Endothelial cell of umbilical vein (primary cell): ENCODE data around the gene MACROD2. TPM values are rescaled to one million over a fixed set of nuclear protein-coding genes. Genes with fewer than 3 reads are reported as not detected.

Experiments used
- BruUV-seq: library from RNA; stranded (reverse); fragments of 400-500 nt; replicated peaks from 2 replicates; lab custom pipeline; 2021; lab: Mats Ljungman, UMichigan
- CTCF ChIA-PET: fragments of 300-600, 350-600 bp; sonication (Branson Sonifier 250); formaldehyde crosslinking; loops from one replicate; lab custom pipeline; 2021; ENCODE audit warnings: antibody characterized with exemption, inconsistent platforms; lab: Charles Lee
- POLR2A ChIA-PET: fragments of 300-600, 350-600 bp; sonication (Branson Sonifier 250); formaldehyde crosslinking; loops from one replicate; lab custom pipeline; 2021; ENCODE audit warnings: antibody characterized with exemption, inconsistent platforms; lab: Charles Lee
- DNase-seq: peaks from one replicate; pipeline ENCODE4 v3.0.0-alpha.2; 2011; ENCODE audit warnings: low read depth, low spot score
- FAIRE-seq: peaks from 2 replicates; lab custom pipeline; 2011; peaks lifted over from hg19 to GRCh38; lab: Jason Lieb, UNC
- H2AFZ ChIP-seq: 2 replicates; pipeline ENCODE4 v1.6.0; 2012; ENCODE audit warnings: low read depth, low read length, control low read depth, inconsistent platforms
- H3K27ac ChIP-seq: 2 replicates; pipeline ENCODE4 v1.5.1; 2011; ENCODE audit warnings: low read depth, mild to moderate bottlenecking, control low read depth, low read length, moderate library complexity; ENCODE audit not compliant: insufficient read depth
- H3K27me3 ChIP-seq, 2 experiments: 2 replicates each; pipeline versions ENCODE4 v1.6.0 to v1.6.1; 2011; ENCODE audit warnings: low read length in 2 of 2, mixed read lengths in 1 of 2; ENCODE audit not compliant: control insufficient read depth in 2 of 2, insufficient read depth in 2 of 2
- H3K36me3 ChIP-seq, 2 experiments: 2 replicates in 1 of 2; 3 replicates in 1 of 2; pipeline ENCODE4 v1.5.1; 2011; ENCODE audit warnings: low read length in 2 of 2, mild to moderate bottlenecking in 1 of 2, moderate library complexity in 1 of 2; ENCODE audit not compliant: control insufficient read depth in 2 of 2, insufficient read depth in 2 of 2; ENCODE audit errors: extremely low read depth in 1 of 2
- H3K4me1 ChIP-seq: 3 replicates; pipeline ENCODE4 v1.5.1; 2011; ENCODE audit warnings: mild to moderate bottlenecking, low read length; ENCODE audit not compliant: control insufficient read depth, insufficient read depth; ENCODE audit errors: extremely low read depth
- H3K4me2 ChIP-seq: 2 replicates; pipeline ENCODE4 v1.6.1; 2011; ENCODE audit warnings: low read length, control low read depth, mixed read lengths; ENCODE audit not compliant: insufficient read depth
- H3K4me3 ChIP-seq, 3 experiments: fragments of 200-600 bp in 1 of 3; sonication (generic), shearing (Covaris generic) in 1 of 3; replicated peaks in 1 of 3; 2 replicates each; pipeline ENCODE4 v1.5.1; 2011 to 2016; ENCODE audit warnings: control low read depth in 3 of 3, low read length in 3 of 3, mild to moderate bottlenecking in 2 of 3, inconsistent platforms in 1 of 3, low read depth in 1 of 3, moderate library complexity in 1 of 3; ENCODE audit not compliant: insufficient read depth in 1 of 3
- H3K79me2 ChIP-seq: 2 replicates; pipeline ENCODE4 v1.6.0; 2012; ENCODE audit warnings: low read length, inconsistent platforms; ENCODE audit not compliant: control insufficient read depth, insufficient read depth
- H3K9ac ChIP-seq: replicated peaks from 2 replicates; pipeline ENCODE3; 2011; ENCODE audit warnings: low read length, control low read depth; ENCODE audit not compliant: insufficient read depth; ENCODE audit errors: extremely low read depth
- H3K9me1 ChIP-seq: replicated peaks from 3 replicates; pipeline ENCODE4 v1.6.0; 2011; ENCODE audit warnings: mild to moderate bottlenecking, low read length; ENCODE audit not compliant: control insufficient read depth, insufficient read depth; ENCODE audit errors: extremely low read depth
- H3K9me3 ChIP-seq: replicated peaks from 2 replicates; pipeline ENCODE4 v1.5.1; 2012; ENCODE audit warnings: low read length, inconsistent platforms; ENCODE audit not compliant: control insufficient read depth, insufficient read depth
- H4K20me1 ChIP-seq: replicated peaks from 2 replicates; pipeline ENCODE3; 2011; ENCODE audit warnings: mild to moderate bottlenecking, low read length; ENCODE audit not compliant: control insufficient read depth, insufficient read depth; ENCODE audit errors: extremely low read depth
- EZH2 ChIP-seq: IDR thresholded peaks from 2 replicates; pipeline ENCODE4 v1.6.1; 2012; ENCODE audit warnings: borderline replicate concordance, low read depth, mild to moderate bottlenecking, moderate library complexity, low read length, inconsistent platforms; ENCODE audit not compliant: severe bottlenecking
- FOS ChIP-seq: IDR thresholded peaks from 2 replicates; pipeline ENCODE4 v1.6.1; 2011; ENCODE audit warnings: mild to moderate bottlenecking, low read length, moderate library complexity, borderline replicate concordance; ENCODE audit not compliant: insufficient read depth
- GATA2 ChIP-seq: IDR thresholded peaks from 2 replicates; pipeline ENCODE4 v1.7.0; 2011; ENCODE audit warnings: low read depth, mild to moderate bottlenecking, moderate library complexity, mixed read lengths, low read length; ENCODE audit not compliant: insufficient read length, insufficient read depth
- JUN ChIP-seq: IDR thresholded peaks from 2 replicates; pipeline ENCODE4 v1.6.1; 2011; ENCODE audit warnings: borderline replicate concordance, low read depth; ENCODE audit not compliant: insufficient read length, insufficient read depth
- MAX ChIP-seq: IDR thresholded peaks from 2 replicates; pipeline ENCODE4 v1.6.1; 2011; ENCODE audit not compliant: insufficient read depth, insufficient read length
- MYC ChIP-seq: IDR thresholded peaks from one replicate; pipeline ENCODE4 v1.6.1; 2011; ENCODE audit warnings: mild to moderate bottlenecking, low read depth, low read length
- POLR2A ChIP-seq: IDR thresholded peaks from 2 replicates; pipeline ENCODE4 v1.6.1; 2012; ENCODE audit warnings: low read depth, mild to moderate bottlenecking, control low read depth, low read length
- POLR2AphosphoS5 ChIP-seq: IDR thresholded peaks from 2 replicates; pipeline ENCODE4 v1.6.1; 2012; ENCODE audit warnings: low read depth, mild to moderate bottlenecking, control low read depth, low read length, moderate library complexity; ENCODE audit not compliant: insufficient read depth
- dilution Hi-C: fragments of 300-500 bp; cut with MboI; formaldehyde crosslinking; loops from one replicate; pipeline ENCODE4 v1.15.0; 2019; ENCODE audit warnings: low sequenced_read_pairs; ENCODE audit not compliant: extremely low pct_ligation_motif_present
- intact Hi-C: fragments of 100-400 bp; cut with micrococcal nuclease; formaldehyde crosslinking; loops from one replicate; pipeline ENCODE4 v1.10.0; 2022
- polyA plus RNA-seq, 4 experiments: library from polyadenylated mRNA; depleted of rRNA in 3 of 4; stranded (reverse) in 3 of 4; unstranded in 1 of 4; fragments of >200 nt; gene quantifications; 2 replicates each; pipeline versions ENCODE4 v1.2.1 to v1.2.3, GENCODE V29; 2011 to 2012; ENCODE audit warnings: missing spikeins in 1 of 4
- total RNA-seq: library from RNA; stranded (reverse); gene quantifications from 2 replicates; pipeline ENCODE4 v1.2.3, GENCODE V29; 2021
- TF ChIP-seq, protein P1 (sequence below), 2 donors: IDR thresholded peaks; 1 replicate in 1 of 2; 2 replicates in 1 of 2; pipeline ENCODE4 v1.5.1; 2011; ENCODE audit warnings: low read length in 2 of 2, mild to moderate bottlenecking in 2 of 2, moderate library complexity in 2 of 2, control low read depth in 1 of 2, inconsistent platforms in 1 of 2, low read depth in 1 of 2; ENCODE audit not compliant: insufficient read depth in 1 of 2; ENCODE audit errors: extremely low read depth in 1 of 2

The MACROD2 gene
- total and polyA plus RNA-seq, 2 donors (not counting 3 experiments of a cell fraction or from before 2014, with no cell fraction given) = 0.11 to 0.73 TPM

DNA sequence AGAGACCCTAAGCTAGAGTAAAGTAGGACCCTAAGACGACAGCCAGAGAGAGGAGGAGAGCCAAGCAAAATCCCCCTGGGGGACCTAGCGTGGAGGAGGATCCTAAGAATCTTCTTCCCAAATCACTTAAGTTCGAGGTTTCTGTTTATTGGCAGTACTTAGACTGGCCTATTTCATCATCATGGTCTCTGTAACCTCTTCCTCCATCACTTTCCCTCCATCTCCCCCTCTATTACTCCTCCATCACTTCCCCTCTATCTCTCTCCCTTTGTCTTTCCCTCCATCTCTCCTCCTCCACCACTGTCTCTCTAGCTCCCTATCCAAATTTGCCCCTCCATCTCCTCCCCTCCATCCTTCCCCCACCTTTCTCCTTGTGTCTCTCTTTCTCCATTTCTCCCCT, 1175.7 kb downstream of the MACROD2 start:
- intact Hi-C loops (no loop called here), dilution Hi-C loops (no loop called here)
- TF ChIP-seq POLR2AphosphoS5 (no peak), JUN (no peak), EZH2 (no peak), FOS (no peak), GATA2 (no peak), MYC (no peak), POLR2A (no peak), MAX (no peak)
- TF ChIP-seq, protein P1, sequence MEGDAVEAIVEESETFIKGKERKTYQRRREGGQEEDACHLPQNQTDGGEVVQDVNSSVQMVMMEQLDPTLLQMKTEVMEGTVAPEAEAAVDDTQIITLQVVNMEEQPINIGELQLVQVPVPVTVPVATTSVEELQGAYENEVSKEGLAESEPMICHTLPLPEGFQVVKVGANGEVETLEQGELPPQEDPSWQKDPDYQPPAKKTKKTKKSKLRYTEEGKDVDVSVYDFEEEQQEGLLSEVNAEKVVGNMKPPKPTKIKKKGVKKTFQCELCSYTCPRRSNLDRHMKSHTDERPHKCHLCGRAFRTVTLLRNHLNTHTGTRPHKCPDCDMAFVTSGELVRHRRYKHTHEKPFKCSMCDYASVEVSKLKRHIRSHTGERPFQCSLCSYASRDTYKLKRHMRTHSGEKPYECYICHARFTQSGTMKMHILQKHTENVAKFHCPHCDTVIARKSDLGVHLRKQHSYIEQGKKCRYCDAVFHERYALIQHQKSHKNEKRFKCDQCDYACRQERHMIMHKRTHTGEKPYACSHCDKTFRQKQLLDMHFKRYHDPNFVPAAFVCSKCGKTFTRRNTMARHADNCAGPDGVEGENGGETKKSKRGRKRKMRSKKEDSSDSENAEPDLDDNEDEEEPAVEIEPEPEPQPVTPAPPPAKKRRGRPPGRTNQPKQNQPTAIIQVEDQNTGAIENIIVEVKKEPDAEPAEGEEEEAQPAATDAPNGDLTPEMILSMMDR (IDR thresholded peaks at IDR 0.05; ENCODE audit: extremely low read depth in 1 of 2, insufficient read depth in 1 of 2, low read depth in 1 of 2, low read length in 2 of 2) = no peak
- Histone ChIP-seq H3K9ac (no peak overlapping the region), H3K36me3 (no peaks in the 10 kb centered on the region), H2AFZ (no peak overlapping the region), H3K4me2 (no peak overlapping the region), H3K4me1 (no peaks in the 10 kb centered on the region), H3K27me3 (peaks cover 0 to 2% of the 10 kb centered on the region in 2 experiments), H3K9me1 (no peaks in the 10 kb centered on the region), H3K79me2 (no peaks in the 10 kb centered on the region), H3K9me3 (no peaks in the 10 kb centered on the region), H4K20me1 (no peaks in the 10 kb centered on the region), H3K27ac (no peak overlapping the region), H3K4me3 (no peak overlapping the region)
- no peak for DNase-seq
- BruUV-seq = no TSS peak
- ChIA-PET CTCF (interaction anchor here (0.8 kb wide), 1 partner anchor 323 kb away, joined by 3 read pairs; no protein-coding TSS in a partner anchor), POLR2A (no interaction called here)
- FAIRE-seq = no peak
